Renal cortical epithelial cell (primary cell): ENCODE results near the gene LARP7. TPM values are rescaled to one million over a fixed set of nuclear protein-coding genes. Genes with fewer than 3 reads are reported as not detected.

Source experiments
- total RNA-seq: library from RNA; depleted of rRNA; stranded (reverse); fragments of >200 nt; gene quantifications from 2 replicates; pipeline ENCODE4 v1.2.3, GENCODE V29; 2014

The LARP7 gene
- total RNA-seq, 1 donor from 2014 or later: 52.4 TPM

Other genes starting within 250 kb of the LARP7 start
- not detected in 2 replicates for gene NEUROG2, start 121.0 kb upstream of the LARP7 start, total RNA-seq
- gene ZGRF1, start 234 bp upstream of the LARP7 start, total RNA-seq: 2.5 and 4.9 TPM in 2 replicates